ENCODE measurements around the gene PPP1R16B. TPM values are rescaled to one million over a fixed set of nuclear protein-coding genes. Genes with fewer than 3 reads are reported as not detected.

Gene PPP1R16B
- total and polyA plus RNA-seq, 7 experiments from 2014 or later: 11.4 to 75.4 (median 21.5) TPM

DNA sequence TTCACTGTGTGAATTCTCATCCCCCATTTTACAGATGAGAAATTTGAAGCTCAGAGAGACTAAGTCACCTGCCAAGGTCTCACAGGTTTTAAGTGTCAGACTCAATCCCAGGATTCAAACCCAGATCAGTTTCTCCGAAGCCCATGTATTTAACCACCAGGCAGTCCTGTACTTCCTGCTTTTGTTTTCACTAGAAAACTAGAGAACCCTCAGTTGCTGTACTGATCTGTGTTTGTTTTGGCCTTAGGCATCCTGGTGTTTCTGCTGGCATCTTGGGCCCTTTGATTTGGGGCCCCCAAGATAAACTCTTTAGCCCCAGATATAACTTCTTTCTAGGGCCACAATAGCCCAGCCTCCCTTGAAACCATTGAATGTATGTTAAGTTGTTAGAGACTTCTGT lies 36.5 kb downstream of the PPP1R16B start:
- Histone ChIP-seq H3K27ac (ENCODE audit: low read depth, low read length) (peak overlapping the region; percentile 64), H3K4me3 (ENCODE audit: low read length) (no peak overlapping the region), H3K27me3 (ENCODE audit: control insufficient read depth in 2 of 2, insufficient read depth in 2 of 2, low read length in 2 of 2) (no peaks in the 10 kb centered on the region), H3K4me1 (ENCODE audit: control insufficient read depth in 2 of 2, insufficient read depth in 2 of 2, low read length in 2 of 2) (peaks cover 43 to 72% of the 10 kb centered on the region in 2 donors), H3K9me3 (ENCODE audit: control insufficient read depth in 2 of 3, low read length in 3 of 3) (no peaks in the 10 kb centered on the region), H3K36me3 (ENCODE audit: control insufficient read depth in 2 of 3, insufficient read depth in 3 of 3, low read length in 3 of 3) (peaks cover 0 to 4% (median 1%) of the 10 kb centered on the region in 3 experiments)
- intact Hi-C loops (cut with micrococcal nuclease): loop anchor here (1.0 to 5.0 kb wide), 6 partner anchors 13 to 50 kb away; partner anchors contain the start of gene PPP1R16B (in 2 of the 2)
- CTCF ChIA-PET: interaction anchor here (0.7 kb wide), 1 partner anchor 51 kb away, joined by 3 read pairs; no protein-coding TSS in a partner anchor
- Mint-ChIP-seq H3K9me3 (peaks cover 0 to 7% (median 0%) of the 10 kb centered on the region in 11 donors), H3K4me1 (peaks cover 41 to 75% (median 70%) of the 10 kb centered on the region in 7 donors), H3K4me3 (peak overlapping the region; percentile 41 to 76 (median 60)), H3K36me3 (peaks cover 5 to 50% (median 20%) of the 10 kb centered on the region in 5 donors), H3K27ac (peak overlapping the region; percentile 79 to 94 (median 88)), H3K27me3 (no peaks in the 10 kb centered on the region)
- DNase-seq: no peak
- ATAC-seq: no peak
- POLR2A ChIA-PET: interaction anchor here (1.1 kb wide), 1 partner anchor 32 kb away, joined by 3 read pairs; no protein-coding TSS in a partner anchor

DNA sequence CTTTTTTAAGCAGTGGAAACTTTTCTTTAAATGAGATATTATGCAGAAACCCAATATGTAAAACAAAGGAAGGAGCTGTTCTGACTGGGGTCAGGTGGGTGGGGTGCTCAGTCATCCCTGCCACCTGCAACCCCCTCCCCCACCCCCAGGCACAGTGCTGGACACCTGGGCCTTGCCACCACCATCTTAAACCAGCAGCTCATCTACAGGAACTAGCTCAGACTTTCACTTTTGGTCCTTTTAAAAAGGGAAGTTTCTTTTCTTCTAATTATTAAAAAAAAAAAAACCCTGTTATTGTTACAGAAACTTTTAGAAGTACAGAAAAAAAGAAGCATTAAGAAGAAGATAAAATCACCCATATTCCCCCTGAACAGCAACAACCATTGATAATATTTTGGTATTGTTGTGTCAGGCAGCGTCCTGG lies 37.1 kb downstream of the PPP1R16B start:
- no peaks in the 10 kb centered on the region for H3K27me3 Mint-ChIP-seq
- H3K4me1 ChIP-seq (ENCODE audit: control insufficient read depth in 2 of 2, insufficient read depth in 2 of 2, low read length in 2 of 2): peaks cover 43 to 72% of the 10 kb centered on the region in 2 donors
- peak overlapping the region; percentile 20 to 74 (median 58) for H3K4me3 Mint-ChIP-seq
- H3K36me3 ChIP-seq (ENCODE audit: control insufficient read depth in 2 of 3, insufficient read depth in 3 of 3, low read length in 3 of 3): peaks cover 0 to 4% (median 0%) of the 10 kb centered on the region in 3 experiments
- intact Hi-C loops (cut with micrococcal nuclease): loop anchor here (1.0 to 5.0 kb wide), 6 partner anchors 14 to 50 kb away; partner anchors contain the start of gene PPP1R16B (in 2 of the 2)
- H3K4me3 ChIP-seq (ENCODE audit: low read length): no peak overlapping the region
- peak overlapping the region; percentile 64 for H3K27ac ChIP-seq (ENCODE audit: low read depth, low read length)
- peaks cover 44 to 80% (median 74%) of the 10 kb centered on the region in 7 donors for H3K4me1 Mint-ChIP-seq
- peaks cover 0 to 7% (median 0%) of the 10 kb centered on the region in 11 donors for H3K9me3 Mint-ChIP-seq
- H3K36me3 Mint-ChIP-seq: peaks cover 5 to 54% (median 19%) of the 10 kb centered on the region in 5 donors
- ChIA-PET CTCF (interaction anchor here (0.6 to 0.7 kb wide), 2 partner anchors 27 to 51 kb away, joined by 3 read pairs; no protein-coding TSS in a partner anchor), POLR2A (interaction anchor here (0.8 to 1.1 kb wide), 3 partner anchors 31 to 54 kb away, joined by 3 read pairs; partner anchors contain the start of gene PPP1R16B)
- DNase-seq (no peak), ATAC-seq (peak; percentile 58)
- peak overlapping the region; percentile 67 to 94 (median 88) for H3K27ac Mint-ChIP-seq
- no peaks in the 10 kb centered on the region for H3K27me3 ChIP-seq (ENCODE audit: control insufficient read depth in 2 of 2, insufficient read depth in 2 of 2, low read length in 2 of 2)
- no peaks in the 10 kb centered on the region for H3K9me3 ChIP-seq (ENCODE audit: control insufficient read depth in 2 of 3, low read length in 3 of 3)

DNA sequence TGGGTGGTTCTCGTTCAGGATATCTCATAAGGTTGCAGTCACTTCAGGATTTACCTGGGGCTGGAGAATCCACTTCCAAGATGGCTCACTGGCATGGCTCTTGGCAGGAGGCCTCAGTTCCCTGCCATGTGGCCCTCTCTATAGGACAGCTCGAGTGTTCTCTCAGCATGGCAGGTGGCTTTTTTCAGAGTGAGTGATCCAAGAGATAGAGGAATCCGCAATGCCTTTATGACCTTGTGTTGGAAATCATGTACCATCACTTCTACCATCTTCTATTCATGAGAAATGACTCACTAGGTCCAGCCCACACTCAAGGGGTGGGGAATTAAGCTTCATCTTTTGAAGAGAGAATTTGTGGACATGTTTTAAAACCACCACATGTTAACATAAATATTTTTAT lies 37.8 kb downstream of the PPP1R16B start:
- ATAC-seq (no peak), DNase-seq (peak in 1 of 9 donors; percentile 51)
- peaks cover 0 to 4% (median 0%) of the 10 kb centered on the region in 3 experiments for H3K36me3 ChIP-seq (ENCODE audit: control insufficient read depth in 2 of 3, insufficient read depth in 3 of 3, low read length in 3 of 3)
- ChIA-PET POLR2A (interaction anchor here (0.8 to 1.1 kb wide), 2 partner anchors 38 to 55 kb away, joined by 3 read pairs; partner anchors contain the start of gene PPP1R16B), CTCF (no interaction called here)
- peak overlapping the region in 9 of 10 donors; percentile 8 to 72 (median 55) for H3K4me3 Mint-ChIP-seq
- no peaks in the 10 kb centered on the region for H3K9me3 ChIP-seq (ENCODE audit: control insufficient read depth in 2 of 3, low read length in 3 of 3)
- H3K9me3 Mint-ChIP-seq: peaks cover 0 to 7% (median 0%) of the 10 kb centered on the region in 11 donors
- no peak overlapping the region for H3K4me3 ChIP-seq (ENCODE audit: low read length)
- H3K27ac Mint-ChIP-seq: peak overlapping the region; percentile 67 to 94 (median 88)
- H3K4me1 ChIP-seq (ENCODE audit: control insufficient read depth in 2 of 2, insufficient read depth in 2 of 2, low read length in 2 of 2): peaks cover 43 to 74% of the 10 kb centered on the region in 2 donors
- H3K4me1 Mint-ChIP-seq: peaks cover 44 to 84% (median 77%) of the 10 kb centered on the region in 7 donors
- H3K27ac ChIP-seq (ENCODE audit: low read depth, low read length): peak overlapping the region; percentile 64
- intact Hi-C loops (cut with micrococcal nuclease): loop anchor here (1.0 to 5.0 kb wide), 4 partner anchors 10 to 49 kb away; no protein-coding TSS in a partner anchor
- peaks cover 5 to 52% (median 19%) of the 10 kb centered on the region in 5 donors for H3K36me3 Mint-ChIP-seq
- no peaks in the 10 kb centered on the region for H3K27me3 ChIP-seq (ENCODE audit: control insufficient read depth in 2 of 2, insufficient read depth in 2 of 2, low read length in 2 of 2)
- H3K27me3 Mint-ChIP-seq: no peaks in the 10 kb centered on the region

DNA sequence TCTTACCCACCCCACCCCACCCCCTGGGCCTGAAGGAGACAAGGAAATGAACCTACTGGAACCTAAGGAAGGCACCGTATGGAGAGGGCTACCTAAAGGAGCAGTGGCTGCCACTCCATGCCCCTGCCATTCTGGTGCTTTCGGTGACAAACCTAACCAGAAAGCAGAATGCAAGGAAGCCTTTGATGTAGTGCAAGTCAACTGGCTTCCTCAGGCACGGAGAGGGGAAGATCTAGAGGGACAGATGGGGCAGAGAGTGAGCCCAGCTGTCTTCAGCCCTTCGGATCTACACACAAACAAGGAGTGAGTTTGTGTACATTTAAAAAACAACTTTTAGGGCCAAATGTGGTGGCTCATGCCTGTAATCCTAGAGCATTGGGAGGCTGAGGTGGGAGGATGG lies 39.5 kb downstream of the PPP1R16B start:
- no peak overlapping the region for H3K4me3 ChIP-seq (ENCODE audit: low read length)
- H3K27me3 ChIP-seq (ENCODE audit: control insufficient read depth in 2 of 2, insufficient read depth in 2 of 2, low read length in 2 of 2): no peaks in the 10 kb centered on the region
- Mint-ChIP-seq H3K27ac (peak overlapping the region in 8 of 9 donors; percentile 6 to 94 (median 60)), H3K4me1 (peaks cover 44 to 90% (median 81%) of the 10 kb centered on the region in 7 donors), H3K9me3 (peaks cover 0 to 7% (median 0%) of the 10 kb centered on the region in 11 donors), H3K27me3 (no peaks in the 10 kb centered on the region), H3K36me3 (peaks cover 5 to 56% (median 13%) of the 10 kb centered on the region in 5 donors), H3K4me3 (peak overlapping the region in 9 of 10 donors; percentile 42 to 82 (median 62))
- ATAC-seq: no peak
- ChIA-PET POLR2A (interaction anchor here (1.0 kb wide), 1 partner anchor 30 kb away, joined by 4 read pairs; no protein-coding TSS in a partner anchor), CTCF (no interaction called here)
- peak in 2 of 9 donors; percentile 20 to 30 for DNase-seq
- H3K27ac ChIP-seq (ENCODE audit: low read depth, low read length): no peak overlapping the region
- intact Hi-C loops (cut with micrococcal nuclease): loop anchor here (5.0 kb wide), 2 partner anchors 32 to 47 kb away; no protein-coding TSS in a partner anchor
- no peaks in the 10 kb centered on the region for H3K36me3 ChIP-seq (ENCODE audit: control insufficient read depth in 2 of 3, insufficient read depth in 3 of 3, low read length in 3 of 3)
- no peaks in the 10 kb centered on the region for H3K9me3 ChIP-seq (ENCODE audit: control insufficient read depth in 2 of 3, low read length in 3 of 3)
- peaks cover 43 to 70% of the 10 kb centered on the region in 2 donors for H3K4me1 ChIP-seq (ENCODE audit: control insufficient read depth in 2 of 2, insufficient read depth in 2 of 2, low read length in 2 of 2)

DNA sequence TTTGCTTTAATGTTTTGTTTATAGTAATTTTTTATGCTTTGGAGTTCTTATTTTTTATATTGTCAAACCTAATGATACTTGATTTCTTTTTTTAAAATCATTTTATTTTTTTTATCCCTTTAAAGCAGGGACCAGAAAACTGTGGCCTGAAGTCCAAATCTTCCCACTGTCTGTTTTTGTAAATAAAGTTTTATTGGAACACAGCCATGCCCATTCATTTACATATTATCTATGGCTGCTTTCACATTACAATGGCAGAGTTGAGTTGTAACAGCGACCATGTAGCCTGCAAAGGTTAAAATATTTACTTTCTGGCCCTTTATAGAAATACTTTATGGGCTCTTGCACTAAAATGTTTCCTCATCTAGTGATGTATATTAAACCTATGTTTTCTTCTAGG lies 42.3 kb downstream of the PPP1R16B start:
- Histone ChIP-seq H3K9me3 (ENCODE audit: control insufficient read depth in 2 of 3, low read length in 3 of 3) (no peaks in the 10 kb centered on the region), H3K27me3 (ENCODE audit: control insufficient read depth in 2 of 2, insufficient read depth in 2 of 2, low read length in 2 of 2) (no peaks in the 10 kb centered on the region), H3K27ac (ENCODE audit: low read depth, low read length) (no peak overlapping the region), H3K4me3 (ENCODE audit: low read length) (no peak overlapping the region), H3K36me3 (ENCODE audit: control insufficient read depth in 2 of 3, insufficient read depth in 3 of 3, low read length in 3 of 3) (no peaks in the 10 kb centered on the region), H3K4me1 (ENCODE audit: control insufficient read depth in 2 of 2, insufficient read depth in 2 of 2, low read length in 2 of 2) (peaks cover 20 to 42% of the 10 kb centered on the region in 2 donors)
- ATAC-seq: no peak
- POLR2A ChIA-PET: no interaction called here
- CTCF ChIA-PET: no interaction called here
- Mint-ChIP-seq H3K27me3 (no peaks in the 10 kb centered on the region), H3K27ac (peak overlapping the region in 1 of 9 donors; percentile 44), H3K4me1 (peaks cover 32 to 71% (median 58%) of the 10 kb centered on the region in 7 donors), H3K36me3 (peaks cover 5 to 59% (median 14%) of the 10 kb centered on the region in 5 donors), H3K4me3 (no peak overlapping the region), H3K9me3 (peaks cover 0 to 7% (median 0%) of the 10 kb centered on the region in 11 donors)
- intact Hi-C loops (cut with micrococcal nuclease): no loop called here
- no peak for DNase-seq

DNA sequence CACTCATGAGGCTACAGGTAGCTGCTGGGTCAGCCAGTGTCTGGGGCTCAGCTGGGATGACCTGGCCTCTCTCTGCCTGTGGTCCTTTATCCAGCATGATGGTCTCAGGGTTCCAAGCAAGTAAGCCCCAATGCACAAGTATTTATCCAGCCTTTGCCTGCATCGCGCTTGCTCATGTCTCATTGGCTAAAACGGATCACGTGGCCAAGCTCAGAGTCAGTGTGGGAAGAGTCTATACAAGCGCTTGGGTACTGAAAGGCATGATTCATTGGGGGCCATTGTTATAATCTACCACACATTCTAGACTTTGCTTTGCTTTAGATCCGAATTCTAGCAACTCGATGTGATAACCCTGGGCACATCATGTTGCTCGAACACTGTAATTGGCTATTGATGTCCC lies 48.3 kb downstream of the PPP1R16B start:
- Histone ChIP-seq H3K9me3 (ENCODE audit: control insufficient read depth in 2 of 3, low read length in 3 of 3) (no peaks in the 10 kb centered on the region), H3K27ac (ENCODE audit: low read depth, low read length) (no peak overlapping the region), H3K4me1 (ENCODE audit: control insufficient read depth in 2 of 2, insufficient read depth in 2 of 2, low read length in 2 of 2) (peaks cover 22 to 34% of the 10 kb centered on the region in 2 donors), H3K36me3 (ENCODE audit: control insufficient read depth in 2 of 3, insufficient read depth in 3 of 3, low read length in 3 of 3) (no peaks in the 10 kb centered on the region), H3K27me3 (ENCODE audit: control insufficient read depth in 2 of 2, insufficient read depth in 2 of 2, low read length in 2 of 2) (no peaks in the 10 kb centered on the region), H3K4me3 (ENCODE audit: low read length) (no peak overlapping the region)
- no peak for ATAC-seq
- Mint-ChIP-seq H3K27me3 (no peaks in the 10 kb centered on the region), H3K9me3 (no peaks in the 10 kb centered on the region), H3K4me3 (no peak overlapping the region), H3K27ac (no peak overlapping the region), H3K36me3 (peaks cover 0 to 52% (median 8%) of the 10 kb centered on the region in 5 donors), H3K4me1 (peaks cover 29 to 67% (median 49%) of the 10 kb centered on the region in 7 donors)
- DNase-seq: no peak
- ChIA-PET POLR2A (interaction anchor here (2.0 kb wide), 1 partner anchor 21 kb away, joined by 4 read pairs; no protein-coding TSS in a partner anchor), CTCF (interaction anchor here (1.0 kb wide), 1 partner anchor 13 kb away, joined by 4 read pairs; no protein-coding TSS in a partner anchor)
- intact Hi-C loops (cut with micrococcal nuclease): no loop called here
